ENCODE measurements around the gene MAD1L1.

MAD1L1 gene

DNA sequence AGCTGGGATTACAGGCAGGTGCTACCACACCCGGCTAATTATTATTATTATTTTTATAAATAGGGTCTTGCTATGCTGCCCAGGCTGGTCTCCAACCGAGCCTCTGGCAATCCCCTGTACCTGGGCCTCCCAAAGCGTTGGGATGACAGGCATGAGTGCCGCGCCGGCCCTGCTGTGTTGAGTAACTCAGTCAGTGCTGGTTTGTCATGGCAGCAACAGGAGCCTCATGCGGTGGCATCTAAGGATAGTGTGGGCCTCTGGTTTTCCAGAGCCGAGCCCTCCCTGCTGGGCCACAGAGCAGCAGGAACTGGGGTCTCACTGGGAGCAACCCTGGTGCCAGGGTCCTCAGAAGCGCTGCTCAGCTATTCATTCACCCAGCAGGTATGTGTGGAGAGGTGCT lies 318.0 kb downstream of the MAD1L1 start:
- no peak overlapping the region for H3K9ac ChIP-seq (ENCODE audit: low read depth, low read length)
- no peaks in the 10 kb centered on the region for H3K36me3 ChIP-seq (ENCODE audit: insufficient read depth, low read length)
- H3K4me1 ChIP-seq (ENCODE audit: insufficient read depth, low read length) = no peaks in the 10 kb centered on the region; the same call in 1 of the 2 replicates
- no peaks in the 10 kb centered on the region for H3K9me3 ChIP-seq (ENCODE audit: control insufficient read depth, insufficient read depth, low read length)

DNA sequence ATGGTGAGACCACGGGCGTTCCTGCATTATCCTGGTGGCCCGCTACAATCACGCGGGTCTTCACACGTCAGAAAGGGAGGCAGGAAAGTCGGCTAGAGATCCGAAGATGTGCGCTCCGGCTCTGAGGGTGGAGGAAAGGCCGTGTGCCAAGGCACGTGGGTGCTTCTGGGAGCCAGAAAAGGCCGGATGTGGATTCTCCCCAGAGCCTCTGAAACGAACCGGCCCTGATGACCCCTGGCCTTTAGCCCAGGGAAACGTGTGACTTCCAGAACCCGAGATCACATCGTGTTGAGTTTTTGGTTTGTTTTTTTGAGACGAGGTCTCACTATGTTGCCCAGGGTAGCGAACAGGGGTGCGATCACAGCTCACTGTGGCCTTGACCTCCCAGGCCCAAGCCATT lies 318.4 kb downstream of the MAD1L1 start:
- H3K36me3 ChIP-seq (ENCODE audit: insufficient read depth, low read length) = no peaks in the 10 kb centered on the region
- no peaks in the 10 kb centered on the region for H3K9me3 ChIP-seq (ENCODE audit: control insufficient read depth, insufficient read depth, low read length)
- H3K4me1 ChIP-seq (ENCODE audit: insufficient read depth, low read length) = no peaks in the 10 kb centered on the region; the same call in 1 of the 2 replicates
- no peak overlapping the region for H3K9ac ChIP-seq (ENCODE audit: low read depth, low read length)

- H3K9ac ChIP-seq (ENCODE audit: low read depth, low read length) = no peak overlapping the region
- no peaks in the 10 kb centered on the region for H3K9me3 ChIP-seq (ENCODE audit: control insufficient read depth, insufficient read depth, low read length)
- no peaks in the 10 kb centered on the region; the same call in 1 of the 2 replicates for H3K4me1 ChIP-seq (ENCODE audit: insufficient read depth, low read length)
- no peaks in the 10 kb centered on the region for H3K36me3 ChIP-seq (ENCODE audit: insufficient read depth, low read length)
Observed at GRCh38 chr7:1913466-1914282, 319.1 kb downstream of the MAD1L1 start.

- Histone ChIP-seq H3K9me3 (ENCODE audit: control insufficient read depth, insufficient read depth, low read length) (no peaks in the 10 kb centered on the region), H3K9ac (ENCODE audit: low read depth, low read length) (no peak overlapping the region), H3K4me1 (ENCODE audit: insufficient read depth, low read length) (no peaks in the 10 kb centered on the region; the same call in 1 of the 2 replicates), H3K36me3 (ENCODE audit: insufficient read depth, low read length) (no peaks in the 10 kb centered on the region)
Observed at GRCh38 chr7:1912593-1913465, 319.9 kb downstream of the MAD1L1 start.

DNA sequence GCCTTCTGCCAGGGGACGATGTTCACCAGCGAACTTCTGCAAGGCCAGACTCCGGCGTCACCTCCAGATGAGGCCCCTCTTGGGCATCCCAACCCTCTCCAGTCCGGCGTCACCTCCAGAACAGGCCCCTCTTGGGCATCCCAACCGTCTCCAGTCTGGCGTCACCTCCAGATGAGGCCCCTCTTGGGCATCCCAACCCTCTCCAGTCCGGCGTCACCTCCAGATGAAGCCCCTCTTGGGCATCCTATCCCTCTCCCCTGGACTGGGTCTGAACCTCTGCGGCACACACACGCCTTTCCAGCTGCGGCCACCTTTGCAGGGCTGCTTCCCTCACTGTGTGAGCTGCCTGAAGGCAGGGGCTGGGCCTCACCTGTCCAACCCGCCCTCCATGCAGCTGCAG lies 321.2 kb downstream of the MAD1L1 start:
- Histone ChIP-seq H3K4me1 (ENCODE audit: insufficient read depth, low read length) (no peaks in the 10 kb centered on the region; the same call in 1 of the 2 replicates), H3K36me3 (ENCODE audit: insufficient read depth, low read length) (no peaks in the 10 kb centered on the region), H3K9ac (ENCODE audit: low read depth, low read length) (no peak overlapping the region), H3K9me3 (ENCODE audit: control insufficient read depth, insufficient read depth, low read length) (no peaks in the 10 kb centered on the region)

DNA sequence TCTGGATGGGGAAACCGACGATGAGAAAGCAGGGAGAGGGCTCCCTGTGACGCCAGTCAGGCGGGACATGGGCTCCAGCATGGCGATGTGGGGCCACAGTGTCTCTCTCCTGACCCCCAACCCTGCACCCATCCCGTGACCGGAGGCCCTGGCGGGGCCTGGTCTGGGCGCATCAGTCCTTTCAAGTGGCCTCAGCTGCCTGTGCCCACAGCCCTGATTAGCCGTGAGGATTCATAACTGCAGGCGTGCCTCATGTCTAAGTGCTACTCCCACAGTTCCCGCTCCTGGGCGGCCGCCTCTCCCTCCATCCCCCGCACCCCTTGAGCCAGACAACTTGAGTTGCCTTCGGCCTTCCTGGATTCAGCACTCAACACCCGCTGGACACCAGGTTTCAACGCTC lies 321.9 kb downstream of the MAD1L1 start:
- Histone ChIP-seq H3K9me3 (ENCODE audit: control insufficient read depth, insufficient read depth, low read length) (no peaks in the 10 kb centered on the region), H3K36me3 (ENCODE audit: insufficient read depth, low read length) (no peaks in the 10 kb centered on the region), H3K9ac (ENCODE audit: low read depth, low read length) (no peak overlapping the region), H3K4me1 (ENCODE audit: insufficient read depth, low read length) (no peaks in the 10 kb centered on the region; the same call in 1 of the 2 replicates)

DNA sequence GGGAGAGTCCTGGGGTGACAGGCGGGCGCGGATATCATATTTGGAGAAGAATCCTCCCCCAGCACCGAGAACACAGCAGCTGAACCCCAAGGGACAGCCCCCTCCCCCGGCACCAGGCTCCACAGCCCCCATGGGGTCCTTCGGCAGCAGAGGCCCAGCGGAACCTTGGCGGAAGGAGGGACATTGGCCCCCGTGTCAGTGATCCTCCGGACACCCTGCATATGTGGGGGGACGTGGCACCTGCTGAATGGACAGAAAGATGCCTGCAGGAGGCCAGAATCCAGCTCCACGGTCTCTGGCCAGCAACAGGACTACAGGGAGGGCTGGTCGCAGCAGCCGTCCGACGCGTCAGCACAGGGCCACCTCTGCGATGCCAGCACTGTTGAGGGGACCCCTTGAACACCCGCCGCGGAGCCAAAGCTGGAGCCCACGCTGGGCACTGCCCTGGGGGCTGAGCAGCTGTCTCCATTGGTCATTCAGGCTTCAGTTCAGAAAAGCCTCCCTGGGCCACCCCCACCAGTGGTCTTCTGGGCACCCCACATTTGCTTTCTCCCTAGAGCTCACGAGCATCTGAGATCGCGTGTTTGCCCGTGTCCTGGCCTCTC lies 322.6 kb downstream of the MAD1L1 start:
- H3K9me3 ChIP-seq (ENCODE audit: control insufficient read depth, insufficient read depth, low read length) = no peaks in the 10 kb centered on the region
- no peaks in the 10 kb centered on the region; the same call in 1 of the 2 replicates for H3K4me1 ChIP-seq (ENCODE audit: insufficient read depth, low read length)
- H3K36me3 ChIP-seq (ENCODE audit: insufficient read depth, low read length) = no peaks in the 10 kb centered on the region
- no peak overlapping the region for H3K9ac ChIP-seq (ENCODE audit: low read depth, low read length)

- no peaks in the 10 kb centered on the region; the same call in 1 of the 2 replicates for H3K4me1 ChIP-seq (ENCODE audit: insufficient read depth, low read length)
- no peak overlapping the region for H3K9ac ChIP-seq (ENCODE audit: low read depth, low read length)
- H3K9me3 ChIP-seq (ENCODE audit: control insufficient read depth, insufficient read depth, low read length) = no peaks in the 10 kb centered on the region
- H3K36me3 ChIP-seq (ENCODE audit: insufficient read depth, low read length) = no peaks in the 10 kb centered on the region
Observed at GRCh38 chr7:1909476-1909875, 323.3 kb downstream of the MAD1L1 start.

DNA sequence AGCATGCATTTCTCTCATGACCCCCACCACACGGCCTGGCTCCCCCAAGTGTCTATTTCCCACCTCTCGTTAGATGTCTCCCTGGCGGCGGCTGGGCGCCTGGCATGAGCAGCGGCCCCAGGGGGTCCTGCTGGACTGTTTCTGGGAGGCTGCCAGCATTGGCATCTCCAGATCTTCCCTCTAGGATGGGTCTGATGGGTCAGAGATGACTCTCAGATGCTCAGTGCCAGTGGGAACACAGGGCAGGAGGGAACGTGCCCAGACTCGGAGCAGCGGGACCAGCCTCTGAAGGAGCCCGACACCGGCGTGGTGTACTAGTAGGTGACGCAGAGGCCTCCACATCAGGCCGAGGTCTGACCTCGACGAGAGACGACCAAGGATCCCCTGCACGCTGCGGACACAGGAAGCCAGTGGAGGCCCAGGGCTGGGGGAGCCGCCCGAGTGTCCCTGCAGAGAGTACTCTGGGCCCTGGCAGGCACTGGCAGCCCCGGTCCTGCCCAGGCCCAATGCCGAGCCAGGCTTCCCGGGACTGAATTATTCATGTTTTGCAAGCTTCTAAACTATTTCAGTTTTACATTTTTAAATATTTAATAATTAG lies 323.8 kb downstream of the MAD1L1 start:
- Histone ChIP-seq H3K4me1 (ENCODE audit: insufficient read depth, low read length) (no peaks in the 10 kb centered on the region; the same call in 1 of the 2 replicates), H3K9me3 (ENCODE audit: control insufficient read depth, insufficient read depth, low read length) (no peaks in the 10 kb centered on the region), H3K9ac (ENCODE audit: low read depth, low read length) (no peak overlapping the region), H3K36me3 (ENCODE audit: insufficient read depth, low read length) (no peaks in the 10 kb centered on the region)

- no peak overlapping the region for H3K9ac ChIP-seq (ENCODE audit: low read depth, low read length)
- no peaks in the 10 kb centered on the region for H3K4me1 ChIP-seq (ENCODE audit: insufficient read depth, low read length)
- H3K9me3 ChIP-seq (ENCODE audit: control insufficient read depth, insufficient read depth, low read length) = no peaks in the 10 kb centered on the region
- no peaks in the 10 kb centered on the region for H3K36me3 ChIP-seq (ENCODE audit: insufficient read depth, low read length)
Observed at GRCh38 chr7:1907751-1908365, 324.9 kb downstream of the MAD1L1 start.

- Histone ChIP-seq H3K9ac (ENCODE audit: low read depth, low read length) (no peak overlapping the region), H3K9me3 (ENCODE audit: control insufficient read depth, insufficient read depth, low read length) (no peaks in the 10 kb centered on the region), H3K36me3 (ENCODE audit: insufficient read depth, low read length) (no peaks in the 10 kb centered on the region), H3K4me1 (ENCODE audit: insufficient read depth, low read length) (no peaks in the 10 kb centered on the region)
Observed at GRCh38 chr7:1906988-1907745, 325.6 kb downstream of the MAD1L1 start.

DNA sequence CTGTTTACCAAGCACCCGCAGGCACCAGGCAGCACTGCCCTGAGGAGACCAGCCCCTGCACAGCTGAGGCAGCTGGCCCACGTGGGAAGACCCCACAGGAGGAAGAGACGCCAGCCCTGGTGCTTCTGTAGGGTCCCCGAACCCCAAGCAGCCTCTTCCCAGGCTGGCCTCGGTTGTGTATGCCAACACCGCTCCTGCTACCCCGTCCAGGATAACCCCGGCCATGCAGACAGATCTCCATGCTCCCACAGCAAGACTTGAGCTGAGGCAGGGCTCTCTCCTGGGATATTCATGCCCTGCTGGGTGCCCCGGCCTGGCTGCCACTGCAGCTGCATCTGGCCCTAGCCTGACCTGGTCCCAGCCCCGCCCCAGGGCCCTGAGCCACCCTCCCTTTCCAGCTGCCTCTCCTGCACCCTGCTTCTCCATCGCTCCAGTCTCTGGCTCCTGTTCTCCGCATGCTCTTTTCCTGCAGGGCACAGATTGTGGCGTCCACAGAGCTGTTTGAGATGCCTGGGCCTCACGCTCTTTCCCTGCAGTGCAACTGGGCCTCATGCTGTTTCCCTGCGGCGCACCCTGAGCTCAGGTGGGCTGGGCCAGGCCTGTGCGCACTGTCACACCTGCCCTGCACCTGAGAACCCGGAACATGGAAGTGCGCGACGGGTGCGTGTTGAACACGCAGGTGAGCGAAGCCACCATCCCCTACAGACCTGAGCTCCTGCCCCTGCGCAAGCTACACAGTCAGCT lies 326.5 kb downstream of the MAD1L1 start:
- H3K9ac ChIP-seq (ENCODE audit: low read depth, low read length) = no peak overlapping the region
- no peaks in the 10 kb centered on the region for H3K4me1 ChIP-seq (ENCODE audit: insufficient read depth, low read length)
- H3K9me3 ChIP-seq (ENCODE audit: control insufficient read depth, insufficient read depth, low read length) = no peaks in the 10 kb centered on the region
- no peaks in the 10 kb centered on the region for H3K36me3 ChIP-seq (ENCODE audit: insufficient read depth, low read length)

All from ES-I3 (cell line).